ENCODE results near the gene RCN2. TPM values are rescaled to one million over a fixed set of nuclear protein-coding genes. Genes with fewer than 3 reads are reported as not detected.

The RCN2 gene

DNA sequence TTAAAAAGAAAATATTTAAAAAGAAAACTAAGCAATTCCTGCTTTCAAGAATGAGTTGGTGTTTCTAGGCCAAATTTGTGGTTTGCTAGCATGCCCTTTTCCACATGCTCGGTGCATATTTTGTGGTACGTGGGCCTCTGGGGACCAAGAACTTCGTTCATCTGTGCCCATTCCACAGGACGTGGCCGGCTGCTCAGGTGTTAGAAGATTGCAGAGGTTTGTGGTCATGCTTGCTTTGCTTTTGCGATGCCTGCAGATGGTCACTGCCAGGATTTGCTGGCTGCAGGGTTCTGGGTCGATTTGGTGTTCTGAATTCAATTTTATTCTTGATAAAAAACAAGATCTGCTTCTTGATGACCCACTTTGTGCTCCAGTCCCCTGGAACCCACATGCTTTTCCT lies 70.9 kb downstream of the RCN2 start:
- H4K91ac ChIP-seq (ENCODE audit: low read depth, low read length, poor library complexity), result no peak overlapping the region
- H2BK12ac ChIP-seq (ENCODE audit: low read length), result no peak overlapping the region
- H4K8ac ChIP-seq (ENCODE audit: low read depth, low read length), result no peak overlapping the region
- no peak overlapping the region for H2BK120ac ChIP-seq (ENCODE audit: low read depth, low read length)
- no peak overlapping the region for H3K27ac ChIP-seq (replicated peaks; ENCODE audit: low read length)
- H3K4me3 ChIP-seq (ENCODE audit: low read length in 2 of 2), result no peak overlapping the region
- no peak overlapping the region for H3K4me2 ChIP-seq (ENCODE audit: insufficient read depth, low read length, poor library complexity, severe bottlenecking)
- no peak overlapping the region for H3K23ac ChIP-seq (ENCODE audit: low read depth, low read length, poor library complexity)
- no peak overlapping the region for H2BK15ac ChIP-seq (ENCODE audit: low read length)
- no peak overlapping the region for H3K4ac ChIP-seq (ENCODE audit: low read length)
- no peak overlapping the region for H2AFZ ChIP-seq (ENCODE audit: low read length)
- no peaks in the 10 kb centered on the region for H3K36me3 ChIP-seq (replicated peaks in 1 of 2; ENCODE audit: control insufficient read depth in 2 of 2, insufficient read depth in 2 of 2, low read length in 2 of 2)
- no peak overlapping the region for H2AK5ac ChIP-seq (ENCODE audit: low read depth, low read length)
- H3K79me1 ChIP-seq (ENCODE audit: low read depth, low read length), result no peaks in the 10 kb centered on the region
- H3K14ac ChIP-seq (ENCODE audit: low read length), result no peak overlapping the region
- no peak for DNase-seq (ENCODE audit: low spot score)
- H2BK5ac ChIP-seq (ENCODE audit: low read length), result no peak overlapping the region
- no peaks in the 10 kb centered on the region for H3K9me3 ChIP-seq (replicated peaks in 1 of 2; ENCODE audit: control insufficient read depth in 2 of 2, insufficient read depth in 1 of 2, low read depth in 1 of 2, low read length in 2 of 2)
- H3K4me1 ChIP-seq (ENCODE audit: control insufficient read depth in 2 of 2, insufficient read depth in 1 of 2, low read depth in 1 of 2, low read length in 2 of 2), result no peaks in the 10 kb centered on the region
- WGBS, 2 donors (ENCODE audit: extremely low coverage in 2 of 2, insufficient read length in 2 of 2, insufficient replicate concordance in 1 of 2), result no CpG with 5 or more reads among the region's 7 CpGs
- peaks cover 0 to 57% (median 0%) of the 10 kb centered on the region in 3 experiments for H3K27me3 ChIP-seq (ENCODE audit: control insufficient read depth in 3 of 3, insufficient read depth in 3 of 3, low read depth in 1 of 3, low read length in 3 of 3)
- H3K9ac ChIP-seq (ENCODE audit: low read depth, low read length, poor library complexity), result no peak overlapping the region
- H3K18ac ChIP-seq (ENCODE audit: low read length), result no peak overlapping the region

DNA sequence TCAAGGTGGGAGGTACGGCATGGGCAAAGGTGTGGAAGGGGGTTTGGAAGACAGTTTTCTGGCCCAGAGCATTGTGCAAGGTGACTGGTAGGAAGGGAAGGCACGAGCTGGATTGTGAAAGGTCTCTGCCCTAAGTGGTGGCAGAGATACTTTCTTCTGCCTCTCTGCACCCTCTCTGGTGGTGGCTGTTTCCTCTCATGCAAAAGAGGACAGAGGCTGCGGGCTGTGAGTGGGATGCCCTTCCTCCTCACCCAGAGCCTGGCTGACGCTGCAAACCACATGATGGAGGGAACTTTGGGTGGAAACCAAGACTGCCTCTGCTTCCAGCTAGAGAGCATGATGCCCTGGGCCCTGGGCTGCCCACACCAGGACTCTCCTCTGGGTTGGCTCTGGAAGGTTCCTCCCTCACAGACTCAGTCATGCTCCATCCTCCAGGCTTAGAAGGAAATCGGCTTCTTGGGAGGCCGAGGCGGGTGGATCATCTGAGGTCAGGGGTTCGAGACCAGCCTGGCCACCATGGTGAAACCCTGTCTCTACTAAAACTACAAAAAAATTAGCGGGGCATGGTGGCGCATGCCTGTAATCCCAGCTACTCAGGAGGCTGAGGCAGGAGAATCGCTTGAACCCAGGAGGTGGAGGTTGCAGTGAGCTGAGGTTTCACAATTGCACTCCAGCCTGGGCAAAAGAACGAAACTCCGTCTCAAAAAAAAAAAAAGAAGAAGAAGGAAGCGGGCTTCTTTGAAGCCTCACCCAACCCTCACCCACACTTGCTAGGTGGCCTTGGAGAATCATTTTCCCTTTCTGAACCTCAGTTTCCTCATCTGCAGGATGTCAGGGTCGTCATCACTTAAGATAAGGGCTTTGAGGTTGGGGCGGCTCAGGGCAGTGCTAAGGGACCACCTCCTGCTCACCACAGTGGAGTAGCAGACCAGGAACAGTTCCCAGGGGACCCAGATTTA lies 71.7 kb downstream of the RCN2 start:
- H3K27me3 ChIP-seq (ENCODE audit: control insufficient read depth in 3 of 3, insufficient read depth in 3 of 3, low read depth in 1 of 3, low read length in 3 of 3), result peaks cover 0 to 55% (median 0%) of the 10 kb centered on the region in 3 experiments
- H2AFZ ChIP-seq (ENCODE audit: low read length), result no peak overlapping the region
- no CpG with 5 or more reads among the region's 16 CpGs for WGBS, 2 donors (ENCODE audit: extremely low coverage in 2 of 2, insufficient read length in 2 of 2, insufficient replicate concordance in 1 of 2)
- no peak overlapping the region for H3K18ac ChIP-seq (ENCODE audit: low read length)
- H2AK5ac ChIP-seq (ENCODE audit: low read depth, low read length), result no peak overlapping the region
- H3K4ac ChIP-seq (ENCODE audit: low read length), result no peak overlapping the region
- no peak for DNase-seq (ENCODE audit: low spot score)
- H3K14ac ChIP-seq (ENCODE audit: low read length), result no peak overlapping the region
- H3K4me1 ChIP-seq (ENCODE audit: control insufficient read depth in 2 of 2, insufficient read depth in 1 of 2, low read depth in 1 of 2, low read length in 2 of 2), result no peaks in the 10 kb centered on the region
- H3K27ac ChIP-seq (replicated peaks; ENCODE audit: low read length), result no peak overlapping the region
- no peak overlapping the region for H3K4me3 ChIP-seq (ENCODE audit: low read length in 2 of 2)
- no peak overlapping the region for H2BK120ac ChIP-seq (ENCODE audit: low read depth, low read length)
- no peak overlapping the region for H4K8ac ChIP-seq (ENCODE audit: low read depth, low read length)
- no peak overlapping the region for H3K4me2 ChIP-seq (ENCODE audit: insufficient read depth, low read length, poor library complexity, severe bottlenecking)
- no peak overlapping the region for H4K91ac ChIP-seq (ENCODE audit: low read depth, low read length, poor library complexity)
- H3K23ac ChIP-seq (ENCODE audit: low read depth, low read length, poor library complexity), result no peak overlapping the region
- H3K9ac ChIP-seq (ENCODE audit: low read depth, low read length, poor library complexity), result no peak overlapping the region
- no peaks in the 10 kb centered on the region for H3K9me3 ChIP-seq (replicated peaks in 1 of 2; ENCODE audit: control insufficient read depth in 2 of 2, insufficient read depth in 1 of 2, low read depth in 1 of 2, low read length in 2 of 2)
- H2BK15ac ChIP-seq (ENCODE audit: low read length), result no peak overlapping the region
- no peak overlapping the region for H2BK12ac ChIP-seq (ENCODE audit: low read length)
- H2BK5ac ChIP-seq (ENCODE audit: low read length), result no peak overlapping the region
- no peaks in the 10 kb centered on the region for H3K36me3 ChIP-seq (replicated peaks in 1 of 2; ENCODE audit: control insufficient read depth in 2 of 2, insufficient read depth in 2 of 2, low read length in 2 of 2)
- H3K79me1 ChIP-seq (ENCODE audit: low read depth, low read length), result no peaks in the 10 kb centered on the region

Small RNAs within 50 kb of the gene (small RNA-seq; reads per million reads assigned to genes)
- not detected for gene RN7SL278P (ENCODE audit: insufficient read depth)

Measured in neuronal stem cell (in vitro differentiated cells).